GM19397 (cell line): ENCODE measurements around the gene ZBTB42.

Source experiments
- ATAC-seq: cut with Tn5 transposase; IDR thresholded peaks from one replicate; pipeline ENCODE4 v1.9.1; 2021; ENCODE audit warnings: mild to moderate bottlenecking, moderate library complexity; ENCODE audit not compliant: unreplicated experiment

ZBTB42 gene

DNA sequence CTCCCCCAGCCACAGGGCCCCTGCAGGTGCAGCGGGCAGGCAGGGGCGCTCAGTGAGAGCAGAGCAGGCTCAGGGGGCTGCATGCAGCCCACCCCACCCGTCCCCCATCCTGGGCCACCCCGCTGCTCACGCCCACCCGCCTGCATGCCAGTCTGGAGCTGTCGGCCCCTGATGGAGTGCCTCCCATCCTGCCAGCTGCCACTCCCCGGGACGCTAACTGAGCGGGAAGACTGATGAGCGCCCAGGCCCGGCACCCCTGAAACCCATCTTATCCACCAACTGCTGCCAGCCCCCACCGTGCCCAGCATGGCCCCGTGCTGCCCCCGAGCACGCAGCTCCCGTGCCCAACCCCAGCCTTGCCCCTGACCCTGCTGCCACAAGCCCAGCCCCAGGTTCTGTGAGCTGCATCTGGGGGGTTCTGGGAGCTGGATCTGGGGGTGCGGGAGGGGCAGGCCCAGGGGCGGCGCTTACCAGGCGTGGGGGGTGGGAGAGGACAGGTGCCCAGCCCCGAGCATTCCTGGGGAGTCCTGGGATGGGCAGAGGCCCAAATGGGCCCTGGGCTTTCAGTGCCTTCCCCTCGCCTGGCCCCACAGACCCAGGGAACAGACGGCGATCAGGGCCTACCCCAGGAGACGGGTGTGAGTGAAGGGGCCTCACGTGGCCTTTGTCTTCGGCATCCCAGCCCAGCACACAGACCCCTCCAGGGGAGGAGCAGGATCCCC lies 18.7 kb upstream of the ZBTB42 start:
- ATAC-seq = no peak

DNA sequence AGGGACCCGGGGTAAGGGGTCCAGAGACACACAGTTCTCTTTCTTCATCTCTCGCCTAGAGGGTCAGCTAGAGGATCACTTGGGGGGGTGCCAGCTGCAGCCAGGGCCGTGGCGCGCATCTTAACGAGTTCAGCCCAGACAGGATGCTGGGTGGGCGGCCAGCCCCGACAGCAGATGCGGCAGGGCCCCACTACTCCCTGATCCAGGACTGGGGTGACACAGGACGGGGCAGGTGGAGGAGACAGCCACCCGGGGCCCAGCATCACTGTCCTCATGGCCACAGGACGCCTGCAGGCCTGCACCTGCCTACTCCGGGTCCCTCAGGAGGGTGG lies 18.1 kb upstream of the ZBTB42 start:
- ATAC-seq = no peak

GRCh38 chr14:104783484-104784217 lies 17.2 kb upstream of the ZBTB42 start:
- ATAC-seq = no peak

- ATAC-seq = no peak
Observed at GRCh38 chr14:104784218-104784568, 16.7 kb upstream of the ZBTB42 start.

DNA sequence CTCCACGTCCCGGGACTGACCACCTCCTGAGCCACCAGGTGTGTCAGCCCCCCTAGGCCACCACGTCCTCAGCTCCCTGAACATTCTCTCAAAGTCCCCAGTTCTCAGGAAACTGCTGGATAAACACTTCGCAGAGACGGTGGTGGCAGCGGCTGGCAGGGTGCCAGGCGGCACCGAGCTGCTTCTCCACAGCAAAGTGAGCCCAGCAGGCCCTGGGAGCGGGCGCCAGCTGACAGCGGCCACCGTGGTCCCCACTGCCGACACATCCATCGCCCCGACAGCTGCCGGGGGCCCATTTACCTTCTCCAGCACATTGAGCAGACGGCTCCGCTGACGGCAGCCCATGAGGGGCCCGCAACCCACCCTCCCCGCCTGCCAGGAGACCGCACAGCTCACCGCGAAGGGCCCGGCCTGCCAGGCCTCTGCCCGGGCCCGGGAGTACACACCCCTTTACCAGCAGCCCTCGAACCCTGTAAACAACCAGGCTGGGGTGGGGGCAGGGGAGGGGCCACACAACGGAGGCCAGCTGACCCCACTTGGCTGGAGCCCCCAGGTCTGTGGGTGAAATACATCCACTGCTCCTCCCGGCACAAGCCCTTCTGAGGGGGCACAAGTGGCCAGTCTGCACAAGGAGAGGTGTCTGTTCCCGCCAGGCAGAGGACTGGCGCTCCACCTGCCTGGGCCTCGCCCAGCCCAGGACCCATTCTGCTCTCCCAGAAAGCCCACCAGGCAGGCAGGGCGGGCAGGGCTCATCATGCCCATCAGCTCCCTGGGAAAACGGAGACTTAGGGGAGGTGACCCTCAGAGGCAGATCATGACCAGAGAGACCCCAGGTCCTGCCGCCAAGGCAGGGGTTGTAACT lies 15.8 kb upstream of the ZBTB42 start:
- no peak for ATAC-seq

GRCh38 chr14:104785708-104786080 lies 15.2 kb upstream of the ZBTB42 start:
- ATAC-seq = no peak

- no peak for ATAC-seq
Observed at GRCh38 chr14:104786091-104786586, 14.8 kb upstream of the ZBTB42 start.

DNA sequence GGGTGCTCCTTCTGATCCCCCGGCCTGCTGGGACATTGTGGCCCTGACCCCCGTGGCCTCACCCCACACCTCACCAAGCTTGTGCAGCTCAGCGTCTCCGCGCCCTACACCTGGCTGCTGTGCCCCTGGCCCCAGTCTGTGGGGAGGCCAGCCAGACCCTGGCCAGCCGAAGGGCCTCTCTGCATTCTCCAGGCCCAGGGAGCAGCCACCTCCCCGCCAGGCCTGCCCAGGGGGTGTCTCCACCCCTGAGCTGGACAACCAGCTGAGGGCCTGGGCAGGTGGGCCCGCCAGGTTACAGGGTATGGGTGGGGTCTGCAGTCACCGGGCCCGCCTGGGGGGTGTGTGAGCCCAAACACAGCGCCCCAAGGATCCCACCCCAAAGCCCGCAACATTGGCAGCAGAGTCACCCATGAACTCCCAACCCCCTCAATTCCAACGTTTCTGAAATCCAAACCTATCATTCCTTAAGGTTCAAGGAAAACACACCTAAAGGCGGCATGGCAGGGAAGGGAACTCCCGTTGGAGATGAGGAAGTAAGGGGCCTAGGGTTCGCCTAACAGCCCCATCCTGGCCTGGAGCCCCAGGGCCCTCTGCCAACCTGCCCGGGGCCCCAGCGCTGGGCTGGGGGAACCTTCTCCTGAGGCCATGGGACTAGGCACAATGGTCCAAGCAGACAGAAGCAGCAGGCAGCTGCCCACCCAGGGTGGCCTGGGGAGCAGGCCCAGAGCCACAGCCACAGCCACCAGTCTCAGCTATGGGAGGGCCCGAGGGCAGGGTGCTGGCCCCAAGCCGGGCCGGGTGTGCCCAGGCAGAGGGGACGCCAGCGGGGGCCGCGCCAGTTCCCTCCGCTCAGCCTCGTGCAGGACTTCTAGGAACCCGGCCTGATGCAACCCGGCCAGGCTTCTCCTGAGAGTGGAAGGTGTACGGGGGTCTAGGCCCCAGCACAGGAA lies 13.9 kb upstream of the ZBTB42 start:
- no peak for ATAC-seq

GRCh38 chr14:104787736-104788135 lies 13.2 kb upstream of the ZBTB42 start:
- ATAC-seq = no peak

- ATAC-seq = no peak
Observed at GRCh38 chr14:104788161-104788818, 12.6 kb upstream of the ZBTB42 start.

GRCh38 chr14:104788873-104789663 lies 11.8 kb upstream of the ZBTB42 start:
- ATAC-seq = no peak

- ATAC-seq = no peak
Observed at GRCh38 chr14:104789752-104790743, 10.9 kb upstream of the ZBTB42 start.

GRCh38 chr14:104791425-104791824 lies 9.5 kb upstream of the ZBTB42 start:
- no peak for ATAC-seq

- ATAC-seq = no peak
Observed at GRCh38 chr14:104792101-104792884, 8.6 kb upstream of the ZBTB42 start.

DNA sequence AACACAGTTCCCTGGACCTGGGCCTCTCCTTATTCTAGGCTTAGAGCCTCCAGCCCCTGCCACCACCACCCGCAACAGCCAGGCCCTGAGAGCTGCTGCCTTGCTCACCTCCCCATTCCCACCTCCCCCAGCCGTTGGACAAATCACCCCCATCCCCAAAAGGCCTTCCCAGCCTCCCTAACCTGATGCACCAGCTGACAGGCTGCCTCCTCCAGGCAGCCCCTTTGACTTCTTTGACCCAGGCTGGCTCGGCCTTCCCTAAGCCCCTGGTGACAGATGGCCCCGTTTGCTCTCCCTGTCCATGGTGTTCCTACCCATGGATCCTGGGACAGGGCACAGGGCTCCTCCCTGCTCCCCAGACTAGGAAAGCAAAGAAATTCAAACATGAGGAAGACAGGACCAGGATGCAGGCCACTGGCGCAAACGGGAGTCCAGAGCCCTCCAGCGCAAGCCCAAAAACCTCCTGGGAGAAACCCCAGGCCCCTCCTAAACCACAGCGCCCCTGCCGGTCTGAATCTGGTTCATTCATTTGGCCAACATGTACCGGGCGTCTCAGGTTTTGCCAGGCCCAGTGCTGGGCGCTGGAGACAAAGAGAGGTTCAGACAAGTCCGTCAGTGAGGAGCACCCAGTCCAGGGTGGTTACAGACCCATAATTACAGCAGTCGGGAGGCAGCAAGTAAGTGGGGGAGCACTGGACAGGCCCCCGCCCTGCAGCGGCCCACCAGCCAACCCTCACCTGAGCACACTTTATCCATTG lies 7.8 kb upstream of the ZBTB42 start:
- no peak for ATAC-seq

DNA sequence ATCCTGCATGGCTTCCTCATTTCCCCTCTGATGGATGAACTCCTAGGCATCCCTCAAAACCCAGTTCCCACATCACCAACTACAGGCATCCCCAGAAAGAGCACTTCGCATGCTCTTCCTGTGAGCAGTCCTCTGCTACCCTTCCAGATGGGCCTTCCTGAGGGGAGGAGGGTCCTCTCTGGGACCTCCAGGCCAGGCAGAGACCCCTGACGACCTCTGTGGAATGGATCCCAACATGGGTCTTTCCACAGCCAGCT lies 7.3 kb upstream of the ZBTB42 start:
- ATAC-seq = no peak

GRCh38 chr14:104794099-104794498 lies 6.8 kb upstream of the ZBTB42 start:
- no peak for ATAC-seq
